Measurements from ENCODE around the gene MUC5B. TPM values are rescaled to one million over a fixed set of nuclear protein-coding genes. Genes with fewer than 3 reads are reported as not detected.
A peak's percentile ranks its signal among the peaks of the same experiment; 100 is the strongest.
"Not testable (repeated sequence)": the region's sequence is repeated elsewhere in the genome, so short reads cannot be mapped to it uniquely, and the experiment has no call there.

The MUC5B gene
- total RNA-seq, 1 experiment from 2014 or later, result 0.03 TPM

DNA sequence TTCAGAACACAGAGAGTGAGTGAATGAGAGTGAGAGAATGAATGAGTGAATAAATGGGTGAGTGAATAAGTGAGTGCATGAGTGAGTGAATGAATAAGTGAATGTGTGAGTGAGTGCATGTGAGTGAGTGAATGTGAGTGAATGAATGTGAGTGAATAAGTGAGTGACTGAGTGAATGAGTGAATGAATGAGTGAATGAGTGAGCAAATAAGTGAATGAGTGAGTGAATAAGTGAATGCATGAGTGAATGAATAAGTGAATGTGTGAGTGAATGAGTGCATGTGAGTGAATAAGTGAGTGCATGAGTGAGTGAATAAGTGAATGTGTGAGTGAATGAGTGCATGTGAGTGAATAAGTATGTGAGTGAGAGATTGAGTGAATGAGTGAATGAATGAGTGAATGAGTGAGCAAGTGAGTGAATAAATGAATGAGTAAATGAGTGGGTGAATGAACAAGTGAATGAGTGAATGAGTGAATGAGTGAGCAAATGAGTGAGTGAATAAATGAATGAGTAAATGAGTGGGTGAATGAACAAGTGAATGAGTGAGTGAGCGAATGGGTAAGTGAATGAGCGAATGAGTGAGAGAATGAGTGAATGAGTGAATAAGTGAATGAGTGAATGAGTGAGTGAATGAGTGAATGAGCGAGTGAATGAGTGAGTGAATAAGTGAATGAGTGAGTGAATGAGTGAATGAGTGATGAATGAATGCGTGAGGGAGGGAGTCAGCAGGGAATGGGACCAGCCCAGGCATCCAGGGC lies 21.3 kb upstream of the MUC5B start:
- DNase-seq (ENCODE audit: low read depth), result no peak

DNA sequence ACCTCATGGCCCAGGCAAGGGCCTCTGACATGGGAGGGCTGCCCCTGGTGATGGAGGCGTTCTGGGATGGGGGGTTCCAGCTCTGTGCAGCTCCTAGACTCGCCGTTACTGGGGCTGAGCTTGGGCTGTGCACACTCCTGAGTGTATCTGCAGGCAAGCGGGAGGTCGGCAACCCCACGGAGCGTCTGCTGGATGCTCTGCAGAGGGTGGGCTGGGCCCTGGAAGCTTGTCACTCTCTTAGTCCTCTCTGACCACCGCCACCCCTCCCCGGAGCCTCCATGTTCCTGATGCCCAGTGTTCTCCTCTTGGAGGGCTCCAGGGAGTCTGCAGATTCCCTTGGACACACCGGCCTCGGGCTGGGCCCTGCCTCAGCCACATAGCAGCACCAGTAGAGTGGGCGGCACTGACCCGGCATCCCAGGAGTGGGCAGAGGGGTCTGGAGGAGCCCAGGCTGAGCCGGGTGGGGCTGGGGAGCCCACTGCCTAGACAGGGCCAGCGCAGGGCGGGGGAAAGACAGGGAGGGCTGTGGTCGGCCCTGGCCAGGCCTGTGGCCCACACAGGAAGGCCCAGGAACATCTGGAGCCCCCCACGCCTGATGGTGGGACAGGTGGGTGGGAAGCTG lies 20.6 kb upstream of the MUC5B start:
- peak; percentile 9 for DNase-seq (ENCODE audit: low read depth)

DNA sequence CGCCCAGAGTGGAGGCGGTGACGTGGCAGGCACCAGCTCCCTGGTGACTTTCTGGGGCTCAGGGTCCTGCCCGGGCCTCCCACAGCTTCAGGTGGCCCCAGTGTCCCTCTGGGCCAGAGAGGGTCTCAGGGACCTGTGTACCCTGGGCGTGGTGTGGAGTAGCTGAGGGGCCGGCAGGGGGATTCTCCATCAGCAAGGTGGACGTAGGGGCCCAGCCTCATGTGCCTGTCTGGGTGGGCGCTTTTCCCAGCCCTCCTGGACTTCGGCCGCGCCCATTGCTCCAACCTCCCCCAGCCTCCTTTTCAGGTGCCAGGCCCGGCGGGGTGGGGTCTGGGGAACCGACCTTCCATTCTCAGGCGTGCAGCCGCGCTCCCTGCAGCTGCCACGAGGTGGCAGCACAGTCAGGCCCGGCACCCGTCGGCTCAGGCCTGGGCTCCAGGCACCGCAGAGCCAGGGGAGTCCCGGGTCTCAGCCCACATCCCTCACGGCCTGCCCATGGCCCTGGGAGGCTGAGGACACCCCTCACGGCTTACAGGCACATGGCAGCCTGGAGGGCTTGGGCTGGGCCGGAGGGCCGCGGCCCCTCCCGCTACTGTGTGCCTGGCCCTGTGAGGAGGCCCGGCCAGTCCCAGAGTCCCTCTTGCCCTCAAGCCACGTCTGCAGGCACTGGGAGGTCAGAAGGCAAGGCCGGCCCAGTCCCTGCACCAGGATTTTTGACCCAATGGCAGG lies 19.9 kb upstream of the MUC5B start:
- DNase-seq (ENCODE audit: low read depth), result peak; percentile 37

DNA sequence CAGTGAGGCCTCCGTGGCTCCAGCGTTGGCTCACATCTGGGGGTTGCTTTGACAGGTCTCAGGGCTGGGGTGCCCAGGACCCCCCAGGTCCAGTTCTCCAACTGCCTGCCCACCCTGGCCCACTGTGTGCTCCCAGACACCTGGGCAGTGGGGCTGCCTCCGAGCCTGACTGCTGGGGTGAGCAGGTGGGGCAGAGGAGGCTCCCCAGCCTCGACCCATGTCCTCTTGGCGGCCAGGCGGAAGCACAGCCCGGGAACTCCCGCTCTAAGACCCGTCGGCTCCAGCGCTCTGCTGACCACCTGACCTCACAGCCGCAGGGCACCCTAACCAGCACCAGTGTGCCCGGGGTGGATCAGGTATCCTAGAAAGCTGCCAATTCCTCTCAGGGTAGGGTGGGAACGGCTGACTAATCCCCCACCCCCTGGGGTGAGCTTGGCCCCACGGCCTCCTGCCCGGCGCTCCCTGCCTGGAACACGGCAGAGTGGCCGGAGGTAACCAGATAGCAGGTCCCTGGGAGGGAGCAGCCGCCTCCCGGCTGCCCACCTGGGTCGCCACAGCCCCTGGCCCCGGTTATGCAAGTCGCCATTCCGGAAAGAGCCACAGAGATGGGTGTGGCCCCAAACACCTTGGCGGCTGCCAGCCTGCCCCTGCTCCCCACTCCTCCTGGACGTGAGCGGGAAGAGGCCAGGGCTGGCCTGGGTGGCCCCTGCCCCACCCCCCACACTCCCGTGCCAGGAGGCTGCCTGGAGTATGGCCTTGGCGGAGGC lies 19.2 kb upstream of the MUC5B start:
- DNase-seq (ENCODE audit: low read depth), result no peak

DNA sequence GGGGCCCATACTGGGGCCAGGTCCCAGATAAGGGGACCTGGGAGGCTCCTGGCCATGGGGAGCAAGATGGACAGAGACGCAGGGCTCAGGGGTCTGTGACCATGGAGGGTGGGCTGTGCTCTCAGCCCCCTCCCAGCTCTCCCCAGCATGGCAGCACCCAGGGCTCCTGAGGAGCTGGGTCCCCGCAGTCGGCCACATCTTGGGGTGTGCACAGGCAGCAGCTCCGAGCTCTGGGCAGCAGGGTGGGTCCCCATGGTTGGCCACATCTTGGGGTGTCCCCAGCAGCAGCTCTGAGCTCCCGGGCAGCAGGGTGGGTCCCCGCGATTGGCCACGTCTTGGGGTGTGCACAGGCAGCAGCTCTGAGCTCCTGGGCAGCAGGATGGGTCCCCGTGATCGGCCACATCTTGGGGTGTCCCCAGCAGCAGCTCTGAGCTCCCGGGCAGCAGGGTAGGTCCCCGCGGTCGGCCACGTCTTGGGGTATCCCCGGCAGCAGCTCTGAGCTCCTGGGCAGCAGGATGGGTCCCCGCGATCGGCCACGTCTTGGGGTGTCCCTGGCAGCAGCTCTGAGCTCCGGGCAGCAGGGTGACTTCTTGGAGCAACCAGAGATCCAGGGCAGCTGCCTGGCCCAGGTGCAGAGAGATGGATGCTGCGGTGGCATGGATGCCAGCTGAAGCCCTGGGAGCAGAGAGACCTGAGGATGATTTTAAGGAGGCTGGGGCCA lies 18.3 kb upstream of the MUC5B start:
- no peak for DNase-seq (ENCODE audit: low read depth)

DNA sequence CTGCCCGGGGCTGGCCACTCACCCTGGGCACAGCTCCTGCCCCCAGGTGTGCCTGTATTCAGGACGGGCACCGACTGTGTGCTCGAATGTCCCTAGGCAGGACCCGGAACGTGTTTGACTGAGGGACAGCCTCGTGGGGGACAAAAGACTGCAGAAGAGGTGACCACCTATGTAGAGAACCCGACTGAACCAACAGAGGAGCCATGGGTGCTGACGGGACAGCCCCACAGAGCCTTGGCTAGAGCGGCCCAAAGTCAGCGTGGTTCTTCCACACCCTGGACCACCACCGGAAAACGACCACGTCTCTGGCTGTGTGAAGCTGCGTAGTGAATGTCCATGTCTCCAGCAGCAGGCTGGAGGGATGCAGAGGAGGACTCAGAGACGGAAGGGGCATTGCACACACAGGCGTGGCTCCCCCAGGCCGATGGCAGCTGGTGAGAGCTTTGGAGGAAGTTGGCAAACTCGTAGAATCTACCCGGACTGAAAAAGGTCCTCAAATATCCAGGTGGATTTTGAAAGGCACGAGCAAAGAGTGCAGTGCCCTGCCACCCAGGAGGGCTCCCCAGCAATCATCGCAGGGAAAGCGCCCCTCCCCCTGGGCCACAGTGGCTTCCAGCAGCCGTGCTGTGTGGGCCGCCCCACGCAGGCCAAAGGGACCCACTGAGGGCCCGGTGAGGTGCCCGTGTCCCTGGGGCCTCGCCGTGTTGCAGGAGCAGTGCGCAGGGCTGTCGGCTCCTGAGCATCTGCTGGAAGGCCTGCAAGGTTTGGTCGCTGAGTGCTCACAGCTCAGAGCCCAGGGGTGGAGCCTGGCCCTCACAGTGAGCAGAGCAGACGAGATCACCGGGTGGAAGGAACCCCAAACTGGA lies 17.5 kb upstream of the MUC5B start:
- DNase-seq (ENCODE audit: low read depth), result no peak

DNA sequence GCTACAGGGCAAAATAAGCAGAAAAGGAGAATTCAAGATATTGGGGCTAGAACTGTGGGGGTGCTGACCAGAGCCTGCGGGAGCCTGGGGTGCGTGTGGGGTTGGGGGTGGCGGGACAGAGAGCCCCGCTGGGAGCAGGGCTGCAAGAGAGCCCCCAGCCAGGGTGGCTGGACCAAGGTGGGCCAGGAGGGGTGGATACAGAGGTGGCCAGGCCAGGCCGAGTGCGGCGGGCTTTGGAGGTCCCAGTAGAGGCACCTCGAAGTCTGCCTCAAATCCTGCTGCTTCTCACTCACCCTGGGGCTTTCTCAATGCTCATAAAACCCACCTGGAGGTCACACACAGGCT lies 16.9 kb upstream of the MUC5B start:
- no peak for DNase-seq (ENCODE audit: low read depth)

DNA sequence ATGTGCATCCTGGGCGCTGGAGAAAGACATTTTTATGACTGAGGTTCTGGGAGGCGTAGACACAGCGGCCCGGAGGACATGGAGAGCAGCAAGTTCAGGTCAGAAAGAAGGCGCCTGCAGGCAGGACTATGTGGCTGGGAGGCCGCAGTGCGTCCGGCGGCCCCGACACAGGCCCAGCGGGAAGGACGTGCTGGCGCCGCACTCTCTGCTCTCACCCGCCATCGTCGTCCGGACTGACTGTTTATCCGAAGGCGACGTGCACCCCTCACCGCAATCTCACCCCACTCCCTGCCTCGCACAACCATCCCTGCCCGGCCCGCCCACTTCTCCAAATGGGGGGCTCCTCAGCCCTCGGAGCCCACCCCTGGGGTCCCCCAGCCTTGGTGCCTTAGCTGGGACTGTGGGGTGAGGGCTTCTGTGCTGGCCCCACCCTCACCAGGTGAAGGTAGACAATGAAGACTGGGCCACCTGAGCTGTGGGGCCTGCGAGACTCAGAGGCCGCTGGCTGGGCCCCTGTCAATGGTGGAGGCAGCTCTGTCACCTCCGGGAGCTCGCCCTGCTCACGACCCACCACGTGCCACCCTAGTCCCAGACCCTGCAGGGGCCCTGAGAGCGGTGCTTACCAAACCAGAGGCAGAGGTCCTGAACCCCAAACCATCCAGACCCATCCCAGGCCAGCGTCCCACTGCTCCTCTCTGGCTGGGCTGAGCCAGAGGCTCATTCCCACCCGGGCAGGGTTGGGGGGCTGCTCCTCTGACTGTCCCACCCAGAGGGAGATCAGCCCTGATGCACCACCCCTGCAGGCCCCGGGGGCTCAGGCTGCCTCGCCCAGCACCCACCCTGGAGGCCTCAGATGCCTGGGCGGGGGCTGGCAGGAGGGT lies 16.2 kb upstream of the MUC5B start:
- DNase-seq (ENCODE audit: low read depth), result no peak

DNA sequence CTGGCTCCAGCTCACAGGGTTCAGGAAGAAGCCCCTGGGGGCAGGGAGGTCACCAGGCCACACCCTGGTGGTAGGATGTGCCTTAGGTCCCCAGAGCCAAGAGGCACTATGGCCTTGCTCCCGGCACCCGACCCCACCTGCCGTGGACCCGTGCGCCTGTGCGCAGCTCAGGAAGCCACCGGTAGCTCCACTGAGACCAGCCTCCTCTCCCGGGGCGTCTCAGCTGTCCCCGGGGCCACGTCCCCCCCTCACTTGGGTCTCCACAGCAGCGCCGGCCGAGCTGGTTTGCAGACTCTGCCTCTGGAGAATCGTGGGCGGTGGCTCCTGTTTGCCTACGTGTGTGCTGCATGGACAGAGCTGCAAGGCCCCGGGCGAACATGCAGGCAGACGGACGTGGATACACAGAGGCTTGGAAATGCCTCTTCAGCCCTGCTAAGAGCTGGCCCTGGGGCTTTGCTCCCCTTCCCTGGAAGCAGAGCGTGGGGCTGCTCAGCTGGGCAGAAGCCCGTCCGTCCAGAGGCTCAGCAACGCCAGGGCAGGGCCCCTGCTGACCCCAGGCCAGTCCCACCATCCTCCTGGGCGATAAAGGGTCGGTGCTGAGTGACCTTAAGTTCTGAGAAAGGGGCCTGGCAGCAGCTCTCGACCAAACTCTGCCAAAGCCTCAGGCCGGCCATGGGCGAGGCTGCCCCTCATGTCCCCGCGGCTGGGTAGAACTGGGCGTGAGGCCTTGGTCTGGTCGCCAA lies 15.3 kb upstream of the MUC5B start:
- no peak for DNase-seq (ENCODE audit: low read depth)

DNA sequence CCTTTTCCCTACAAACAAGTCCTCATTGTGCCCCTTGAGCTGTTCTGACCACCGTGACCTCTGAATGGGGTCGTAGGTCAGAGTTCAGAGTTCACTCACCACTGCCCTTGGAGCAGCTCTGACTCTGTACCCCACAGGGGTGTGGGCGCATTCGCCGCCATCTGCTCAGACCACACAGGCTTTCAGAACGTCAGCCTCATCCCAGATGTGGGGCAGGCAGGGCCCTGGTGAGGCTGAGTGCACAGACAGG lies 14.8 kb upstream of the MUC5B start:
- no peak for DNase-seq (ENCODE audit: low read depth)

DNA sequence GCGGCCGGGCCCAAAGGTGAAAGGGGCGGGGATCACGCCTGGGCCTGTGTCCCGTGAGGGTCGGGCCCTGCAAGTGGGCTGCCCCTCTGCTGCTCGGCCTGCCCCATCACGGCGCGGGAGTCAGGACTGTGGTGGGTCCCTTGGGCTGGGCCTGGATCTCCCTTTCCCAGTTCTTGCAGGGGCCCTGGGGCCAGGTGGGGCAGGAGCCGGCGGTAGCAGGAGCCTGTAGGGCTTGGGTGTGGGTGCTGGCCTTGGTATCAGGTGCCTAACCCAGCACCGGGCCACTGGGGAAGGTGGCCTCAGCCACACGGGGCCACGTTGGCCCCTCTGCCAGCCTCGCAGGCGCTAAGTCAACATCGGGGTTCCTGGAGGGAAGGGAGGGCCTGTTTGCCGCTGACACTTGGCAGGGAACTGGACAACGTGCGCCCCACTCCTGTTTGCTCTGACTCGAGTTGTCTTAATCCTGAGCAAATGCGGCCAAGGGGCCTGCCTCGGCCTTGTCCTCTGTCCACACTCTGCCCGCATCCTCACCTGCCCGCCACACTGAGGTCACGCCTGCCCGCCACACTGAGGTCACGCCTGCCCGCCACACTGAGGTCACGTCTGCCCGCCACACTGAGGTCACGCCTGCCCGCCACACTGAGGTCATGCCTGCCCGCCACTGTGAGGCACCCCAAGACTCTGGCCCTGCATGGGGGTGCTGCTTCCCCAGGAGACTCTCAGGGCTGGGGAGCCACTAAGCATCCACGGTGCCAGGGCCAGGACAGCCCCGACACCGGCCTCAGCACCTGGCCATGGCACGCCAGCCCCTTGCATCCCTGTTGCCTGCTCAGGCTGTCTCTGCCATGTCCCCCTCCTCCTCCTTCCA lies 14.2 kb upstream of the MUC5B start:
- no peak for DNase-seq (ENCODE audit: low read depth)

DNA sequence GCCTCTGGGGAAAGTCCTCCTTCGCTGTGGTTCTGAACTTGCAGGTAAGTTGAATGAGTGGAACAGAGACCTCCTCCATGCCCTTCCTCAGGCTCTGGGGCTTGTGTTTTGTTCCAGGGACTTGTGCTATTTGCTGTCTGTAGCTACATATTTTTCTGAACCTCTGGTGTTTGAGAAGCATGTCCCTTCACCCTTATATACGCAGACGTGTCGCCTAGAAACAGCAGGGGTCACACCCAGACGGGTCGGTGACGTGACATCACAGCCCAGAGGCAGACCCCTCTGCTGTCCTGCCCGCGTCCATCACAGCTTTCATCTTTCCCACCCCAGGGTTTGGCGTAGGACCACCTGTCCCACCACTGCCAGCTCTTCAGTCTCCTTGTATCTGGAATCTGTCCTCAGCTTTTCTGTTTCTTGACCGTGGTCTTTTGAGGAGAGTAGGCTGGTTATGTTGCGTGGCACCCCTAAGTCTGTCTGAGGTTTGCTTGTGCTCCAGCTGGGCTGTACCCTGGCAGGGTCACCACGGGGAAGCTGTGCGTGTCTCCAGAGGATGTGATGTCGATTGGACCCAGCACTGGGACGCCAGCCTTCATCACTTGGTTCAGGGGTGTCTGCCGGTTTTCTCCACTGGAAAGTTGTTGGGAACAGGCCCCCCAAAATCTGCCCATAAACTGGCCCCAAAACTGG lies 13.4 kb upstream of the MUC5B start:
- no peak for DNase-seq (ENCODE audit: low read depth)

DNA sequence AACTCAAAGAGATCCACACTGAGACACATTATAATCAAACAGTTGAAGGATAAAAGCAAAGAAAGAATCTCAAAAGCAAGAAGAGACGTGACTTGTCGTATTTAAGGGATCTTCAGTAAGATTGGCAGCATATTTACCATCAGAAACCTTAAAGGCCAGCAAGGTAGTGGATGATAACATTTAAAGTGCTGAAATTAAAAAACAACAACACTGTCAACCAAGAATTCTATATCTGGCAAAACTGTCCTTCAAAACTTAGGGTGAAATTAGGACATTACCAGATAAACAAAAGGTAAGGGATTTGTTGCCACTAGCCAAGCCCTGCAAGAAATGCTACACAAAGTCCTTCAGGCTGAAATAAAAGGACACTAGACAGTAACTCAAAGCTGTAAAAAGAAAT lies 11.0 kb upstream of the MUC5B start:
- DNase-seq (ENCODE audit: low read depth), result no peak

DNA sequence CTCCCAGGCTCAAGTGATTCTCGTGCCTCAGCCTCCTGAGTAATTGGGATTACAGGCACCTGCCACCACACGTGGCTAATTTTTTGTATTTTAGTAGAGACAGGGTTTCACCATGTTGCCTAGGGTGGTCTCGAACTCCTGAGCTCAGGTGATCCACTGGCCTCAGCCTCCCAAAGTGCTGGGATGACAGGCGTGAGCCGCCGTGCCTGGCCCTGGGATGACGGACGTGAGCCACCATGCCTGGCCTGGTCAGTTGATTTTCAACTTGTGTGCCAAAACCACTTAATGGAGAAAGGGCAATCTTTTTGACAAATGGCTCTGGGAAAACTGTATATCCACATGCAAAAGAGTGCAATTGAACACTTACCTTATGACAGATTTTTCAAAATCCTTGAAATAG lies 7.0 kb upstream of the MUC5B start:
- DNase-seq (ENCODE audit: low read depth), result not testable (repeated sequence)

DNA sequence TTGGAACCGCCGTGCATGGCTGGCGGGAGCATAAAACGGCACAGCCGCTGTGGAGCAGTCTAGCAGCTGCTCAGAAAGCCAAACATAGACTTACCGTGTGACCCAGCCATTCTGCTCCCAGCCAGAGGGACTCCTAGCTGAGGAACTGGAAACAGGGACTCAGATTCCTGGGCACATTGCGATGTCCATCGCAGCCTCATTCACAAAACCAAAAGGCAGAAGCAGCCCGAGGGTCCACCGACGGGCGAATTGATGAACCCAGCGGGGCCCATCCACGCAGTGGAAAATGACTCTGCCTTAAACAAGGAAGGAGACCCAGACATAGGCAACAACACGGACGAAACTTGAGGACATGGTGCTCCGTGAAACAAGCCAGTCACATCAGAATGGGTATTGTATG lies 5.7 kb upstream of the MUC5B start:
- DNase-seq (ENCODE audit: low read depth), result no peak

DNA sequence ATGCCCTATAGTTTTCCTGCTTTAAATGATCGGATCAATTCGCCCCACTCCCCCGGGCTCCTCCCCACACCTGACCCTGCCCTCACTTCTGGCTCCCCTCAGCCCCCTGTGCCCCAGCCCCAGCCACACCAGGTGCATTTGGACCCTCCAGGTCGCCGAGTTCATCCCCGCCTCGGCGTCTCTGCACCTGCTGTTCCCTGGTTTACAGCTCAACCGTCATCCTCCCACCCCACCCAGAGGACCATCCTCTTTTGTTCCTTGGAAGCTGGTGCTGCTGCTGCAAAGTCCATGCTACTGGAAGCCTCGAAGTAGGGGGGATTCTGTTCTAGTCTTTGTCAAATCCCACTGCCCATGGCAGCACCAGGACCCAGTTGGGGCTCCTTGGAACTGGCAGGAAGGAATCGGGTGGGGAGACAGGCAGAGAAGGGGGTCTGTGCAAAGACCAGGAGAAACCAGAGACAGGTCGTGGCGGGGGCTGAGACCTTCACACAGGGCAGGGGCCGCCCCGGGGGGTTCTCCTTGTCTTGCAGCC lies 4.5 kb upstream of the MUC5B start:
- no peak for DNase-seq (ENCODE audit: low read depth)
